Bronchial epithelial cell (primary cell): Measurements from ENCODE around the gene C10orf71. TPM values are rescaled to one million over a fixed set of nuclear protein-coding genes. Genes with fewer than 3 reads are reported as not detected.

Experiments
- DNase-seq: peaks from one replicate; pipeline ENCODE4 v3.0.0-alpha.2; 2010; ENCODE audit warnings: low read depth
- FAIRE-seq: peaks from 2 replicates; lab custom pipeline; 2011; peaks lifted over from hg19 to GRCh38; lab: Jason Lieb, UNC
- H3K27me3 ChIP-seq: 2 replicates; pipeline ENCODE4 v1.5.1; 2011; ENCODE audit warnings: low read length; ENCODE audit not compliant: control insufficient read depth, insufficient read depth
- H3K36me3 ChIP-seq: 2 replicates; pipeline ENCODE4 v1.5.1; 2011; ENCODE audit warnings: low read length; ENCODE audit not compliant: control insufficient read depth, insufficient read depth
- H3K4me3 ChIP-seq: 2 replicates; pipeline ENCODE4 v1.5.1; 2011; ENCODE audit warnings: mild to moderate bottlenecking, low read depth, low read length, control low read depth
- CTCF ChIP-seq: IDR thresholded peaks from 2 replicates; pipeline ENCODE4 v1.5.1; 2011; ENCODE audit warnings: mild to moderate bottlenecking, moderate library complexity, low read length, control low read depth, inconsistent platforms; ENCODE audit not compliant: insufficient read depth, severe bottlenecking
- total RNA-seq: library from RNA; depleted of rRNA; stranded (reverse); fragments of >200 nt; gene quantifications from 2 replicates; pipeline ENCODE4 v1.2.1, GENCODE V29; 2014

C10orf71 gene
- total RNA-seq, 1 donor from 2014 or later, result not detected

- Histone ChIP-seq H3K27me3 (peaks cover 4% of the 10 kb centered on the region), H3K4me3 (no peak overlapping the region), H3K36me3 (no peaks in the 10 kb centered on the region)
- FAIRE-seq, result no peak
- TF ChIP-seq CTCF, result no peak
- no peak for DNase-seq
Measured at GRCh38 chr10:49302088-49302487, 3.1 kb downstream of the C10orf71 start.

- no peak for FAIRE-seq
- H3K36me3 ChIP-seq, result no peaks in the 10 kb centered on the region
- no peak for DNase-seq
- no peak overlapping the region for H3K4me3 ChIP-seq
- TF ChIP-seq CTCF, result no peak
- H3K27me3 ChIP-seq, result no peaks in the 10 kb centered on the region
Measured at GRCh38 chr10:49303711-49304110, 4.7 kb downstream of the C10orf71 start.

DNA sequence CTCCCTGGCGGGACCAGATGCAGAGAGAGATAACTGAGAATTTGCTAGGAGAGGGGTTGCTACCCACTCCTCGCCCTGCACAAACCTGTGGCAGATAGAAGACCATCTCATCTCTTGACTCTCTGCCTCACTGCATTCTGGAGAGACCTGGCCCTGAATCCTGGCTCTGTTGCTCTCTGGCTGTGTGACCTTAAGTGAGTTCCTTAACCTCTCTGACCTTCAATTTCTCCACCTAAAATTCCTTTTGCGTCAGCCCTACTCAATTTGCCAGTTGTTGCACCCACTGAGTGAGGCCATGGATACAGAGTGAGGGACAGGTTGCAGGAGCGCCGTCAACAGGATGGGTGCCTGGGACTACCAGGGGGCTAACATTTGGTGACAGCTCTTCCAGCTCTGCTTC is 5.2 kb downstream of the C10orf71 start:
- DNase-seq (no peak), FAIRE-seq (no peak)
- no peak for TF ChIP-seq CTCF
- Histone ChIP-seq H3K27me3 (no peaks in the 10 kb centered on the region), H3K4me3 (no peak overlapping the region), H3K36me3 (no peaks in the 10 kb centered on the region)

- peak; percentile 26 for DNase-seq
- FAIRE-seq, result no peak
- Histone ChIP-seq H3K36me3 (no peaks in the 10 kb centered on the region), H3K4me3 (no peak overlapping the region), H3K27me3 (no peaks in the 10 kb centered on the region)
- TF ChIP-seq CTCF, result no peak
Measured at GRCh38 chr10:49307921-49308320, 9.0 kb downstream of the C10orf71 start.

DNA sequence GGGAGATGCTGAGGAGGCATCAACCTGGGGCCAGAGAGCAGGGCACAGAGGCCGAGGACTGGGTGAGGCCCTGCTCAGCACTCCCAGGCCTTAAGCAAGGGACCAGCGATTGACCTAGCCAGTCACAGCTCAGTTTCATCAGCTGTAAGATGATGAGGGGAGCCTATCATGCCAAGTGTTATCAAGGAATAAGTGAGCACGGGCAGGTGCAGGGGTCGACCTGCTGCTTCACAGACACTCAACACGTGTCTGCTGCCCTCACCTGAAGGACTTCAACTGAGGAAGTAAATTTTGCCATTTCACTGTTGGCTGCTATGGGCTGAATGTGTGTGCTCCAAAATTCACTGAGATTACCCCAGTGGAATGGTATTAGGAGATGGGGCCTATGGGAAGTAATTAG is 9.9 kb downstream of the C10orf71 start:
- no peak for FAIRE-seq
- no peak for DNase-seq
- no peak for TF ChIP-seq CTCF
- no peak overlapping the region for H3K4me3 ChIP-seq
- no peaks in the 10 kb centered on the region for H3K27me3 ChIP-seq
- H3K36me3 ChIP-seq, result no peaks in the 10 kb centered on the region

- H3K4me3 ChIP-seq, result no peak overlapping the region
- no peaks in the 10 kb centered on the region for H3K27me3 ChIP-seq
- no peak for TF ChIP-seq CTCF
- no peak for FAIRE-seq
- no peak for DNase-seq
- H3K36me3 ChIP-seq, result no peaks in the 10 kb centered on the region
Measured at GRCh38 chr10:49309691-49310411, 10.9 kb downstream of the C10orf71 start.
